HEK293 (cell line): Measurements from ENCODE around the gene RALY.

ENCODE experiments used
- CTCF ChIA-PET: fragments of 350-600 bp; formaldehyde crosslinking; extraction: SDS; loops from one replicate; lab custom pipeline; 2021; ENCODE audit warnings: antibody characterized with exemption; lab: Yijun Ruan, JAX
- POLR2A ChIA-PET: fragments of 300-600 bp; formaldehyde crosslinking; extraction: SDS; loops from one replicate; lab custom pipeline; 2020; ENCODE audit warnings: antibody characterized with exemption, inconsistent platforms; lab: Yijun Ruan, JAX
- H3K27ac ChIP-seq: fragments of 200-500 bp; sonication (Bioruptor generic); 2 replicates; pipeline ENCODE4 v1.5.1; 2014; ENCODE audit warnings: low read depth, low read length, control low read depth, inconsistent platforms; ENCODE audit errors: extremely low read depth
- H3K36me3 ChIP-seq, 2 experiments: fragments of 200-500 bp in 1 of 2; sonication (Bioruptor generic) in 1 of 2; 1 replicate in 1 of 2; 2 replicates in 1 of 2; pipeline ENCODE4 v1.5.1; 2014 to 2017; ENCODE audit warnings: inconsistent platforms in 2 of 2, low read length in 2 of 2; ENCODE audit not compliant: control insufficient read depth in 2 of 2, insufficient read depth in 1 of 2
- H3K4me1 ChIP-seq: fragments of 200-500 bp; sonication (Bioruptor generic); 2 replicates; pipeline ENCODE4 v1.5.1; 2014; ENCODE audit warnings: mild to moderate bottlenecking, low read length, inconsistent platforms; ENCODE audit not compliant: control insufficient read depth, insufficient read depth
- H3K4me3 ChIP-seq: 2 replicates; pipeline ENCODE4 v1.5.1; 2011; ENCODE audit warnings: low read depth, mild to moderate bottlenecking, control low read depth, low read length, moderate library complexity
- H3K9me3 ChIP-seq: fragments of 200-500 bp; sonication (Bioruptor generic); 2 replicates; pipeline ENCODE4 v1.5.1; 2014; ENCODE audit warnings: low read depth, low read length, inconsistent platforms; ENCODE audit not compliant: control insufficient read depth, insufficient read depth
- GLI4 ChIP-seq: fragments of 450-650 bp; formaldehyde crosslinking; IDR thresholded peaks from 2 replicates; pipeline ENCODE4 v1.5.1; 2016; ENCODE audit warnings: missing biosample characterization, missing genetic modification characterization
- PRDM1 ChIP-seq: fragments of 450-650 bp; formaldehyde crosslinking; IDR thresholded peaks from 2 replicates; pipeline ENCODE4; 2016; ENCODE audit warnings: missing biosample characterization, missing genetic modification characterization
- ZBTB21 ChIP-seq: fragments of 450-650 bp; formaldehyde crosslinking; IDR thresholded peaks from 2 replicates; pipeline ENCODE4 v1.5.1; 2017; ENCODE audit warnings: missing biosample characterization, missing genetic modification characterization
- ZBTB48 ChIP-seq: fragments of 450-650 bp; formaldehyde crosslinking; IDR thresholded peaks from 2 replicates; pipeline ENCODE4 v1.5.1; 2016; ENCODE audit warnings: missing biosample characterization, missing genetic modification characterization
- ZBTB7A ChIP-seq: fragments of 450-650 bp; formaldehyde crosslinking; IDR thresholded peaks from 2 replicates; pipeline ENCODE4 v1.5.1; 2016; ENCODE audit warnings: low read depth, missing biosample characterization, missing genetic modification characterization
- ZNF112 ChIP-seq: fragments of 450-650 bp; formaldehyde crosslinking; IDR thresholded peaks from 2 replicates; pipeline ENCODE4 v1.5.0; 2017; ENCODE audit warnings: missing biosample characterization, missing genetic modification characterization
- ZNF121 ChIP-seq: fragments of 450-650 bp; formaldehyde crosslinking; IDR thresholded peaks from 2 replicates; pipeline ENCODE4 v1.5.1; 2016; ENCODE audit warnings: missing biosample characterization, missing genetic modification characterization
- ZNF169 ChIP-seq: fragments of 450-650 bp; formaldehyde crosslinking; IDR thresholded peaks from 2 replicates; pipeline ENCODE4 v1.5.1; 2016; ENCODE audit warnings: missing biosample characterization, missing genetic modification characterization
- ZNF248 ChIP-seq: fragments of 450-650 bp; formaldehyde crosslinking; IDR thresholded peaks from 2 replicates; pipeline ENCODE4 v1.5.1; 2017; ENCODE audit warnings: missing biosample characterization, missing genetic modification characterization
- ZNF266 ChIP-seq: fragments of 450-650 bp; formaldehyde crosslinking; IDR thresholded peaks from 2 replicates; pipeline ENCODE4 v1.5.1; 2016; ENCODE audit warnings: missing biosample characterization, missing genetic modification characterization, low read depth
- ZNF311 ChIP-seq: fragments of 450-650 bp; formaldehyde crosslinking; IDR thresholded peaks from 2 replicates; pipeline ENCODE4 v1.5.1; 2017; ENCODE audit warnings: missing biosample characterization, missing genetic modification characterization, borderline replicate concordance
- ZNF341 ChIP-seq: fragments of 450-650 bp; formaldehyde crosslinking; IDR thresholded peaks from 2 replicates; pipeline ENCODE4; 2016; ENCODE audit warnings: low read depth, missing biosample characterization, missing genetic modification characterization
- ZSCAN16 ChIP-seq: fragments of 450-650 bp; formaldehyde crosslinking; IDR thresholded peaks from 2 replicates; pipeline ENCODE4 v1.5.1; 2016; ENCODE audit warnings: missing biosample characterization, missing genetic modification characterization
- TF ChIP-seq, protein P1 (sequence below): fragments of 450-650 bp; formaldehyde crosslinking; IDR thresholded peaks from 2 replicates; pipeline ENCODE4 v1.5.1; 2016; ENCODE audit warnings: missing biosample characterization, missing genetic modification characterization
- TF ChIP-seq, protein P2 (sequence below): fragments of 450-650 bp; formaldehyde crosslinking; IDR thresholded peaks from 2 replicates; pipeline ENCODE4 v1.5.1; 2016; ENCODE audit warnings: missing biosample characterization, missing genetic modification characterization, low read depth
- TF ChIP-seq, protein P3 (sequence below): fragments of 450-650 bp; formaldehyde crosslinking; IDR thresholded peaks from 2 replicates; pipeline ENCODE4 v1.5.1; 2016; ENCODE audit warnings: missing biosample characterization, missing genetic modification characterization
- TF ChIP-seq, protein P4 (sequence below): fragments of 450-650 bp; formaldehyde crosslinking; IDR thresholded peaks from 2 replicates; pipeline ENCODE4 v1.5.1; 2016; ENCODE audit warnings: missing biosample characterization, missing genetic modification characterization, borderline replicate concordance
- TF ChIP-seq, protein P5 (sequence below): fragments of 450-650 bp; formaldehyde crosslinking; IDR thresholded peaks from 2 replicates; pipeline ENCODE4 v1.5.1; 2016; ENCODE audit warnings: missing biosample characterization, missing genetic modification characterization
- TF ChIP-seq, protein P6 (sequence below): fragments of 450-650 bp; formaldehyde crosslinking; IDR thresholded peaks from 2 replicates; pipeline ENCODE4 v1.5.1; 2016; ENCODE audit warnings: missing biosample characterization, missing genetic modification characterization

Gene RALY

DNA sequence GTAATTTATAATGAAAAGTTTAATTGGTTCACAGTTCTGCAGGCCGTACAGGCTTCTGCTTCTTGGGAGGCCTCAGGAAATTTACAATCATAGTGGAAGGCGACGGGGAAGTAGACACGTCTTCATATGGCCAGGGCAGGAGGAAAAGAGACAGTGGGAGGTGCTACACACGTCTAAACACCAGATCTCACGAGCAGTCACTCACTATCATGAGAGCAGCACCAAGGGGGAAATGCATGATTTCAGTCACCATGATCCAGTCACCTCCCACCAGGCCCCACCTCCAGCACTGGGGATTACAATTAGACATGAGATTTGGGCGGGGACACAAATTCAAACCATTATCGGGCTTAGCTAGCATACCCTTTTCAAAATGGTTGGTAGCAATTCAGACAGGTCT is 77.1 kb downstream of the RALY start:
- TF ChIP-seq ZNF121 = no peak
- TF ChIP-seq, protein P1, sequence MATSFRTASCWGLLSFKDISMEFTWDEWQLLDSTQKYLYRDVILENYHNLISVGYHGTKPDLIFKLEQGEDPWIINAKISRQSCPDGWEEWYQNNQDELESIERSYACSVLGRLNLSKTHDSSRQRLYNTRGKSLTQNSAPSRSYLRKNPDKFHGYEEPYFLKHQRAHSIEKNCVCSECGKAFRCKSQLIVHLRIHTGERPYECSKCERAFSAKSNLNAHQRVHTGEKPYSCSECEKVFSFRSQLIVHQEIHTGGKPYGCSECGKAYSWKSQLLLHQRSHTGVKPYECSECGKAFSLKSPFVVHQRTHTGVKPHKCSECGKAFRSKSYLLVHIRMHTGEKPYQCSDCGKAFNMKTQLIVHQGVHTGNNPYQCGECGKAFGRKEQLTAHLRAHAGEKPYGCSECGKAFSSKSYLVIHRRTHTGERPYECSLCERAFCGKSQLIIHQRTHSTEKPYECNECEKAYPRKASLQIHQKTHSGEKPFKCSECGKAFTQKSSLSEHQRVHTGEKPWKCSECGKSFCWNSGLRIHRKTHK (tag by site-specific recombination) = no peak
- TF ChIP-seq, protein P2, sequence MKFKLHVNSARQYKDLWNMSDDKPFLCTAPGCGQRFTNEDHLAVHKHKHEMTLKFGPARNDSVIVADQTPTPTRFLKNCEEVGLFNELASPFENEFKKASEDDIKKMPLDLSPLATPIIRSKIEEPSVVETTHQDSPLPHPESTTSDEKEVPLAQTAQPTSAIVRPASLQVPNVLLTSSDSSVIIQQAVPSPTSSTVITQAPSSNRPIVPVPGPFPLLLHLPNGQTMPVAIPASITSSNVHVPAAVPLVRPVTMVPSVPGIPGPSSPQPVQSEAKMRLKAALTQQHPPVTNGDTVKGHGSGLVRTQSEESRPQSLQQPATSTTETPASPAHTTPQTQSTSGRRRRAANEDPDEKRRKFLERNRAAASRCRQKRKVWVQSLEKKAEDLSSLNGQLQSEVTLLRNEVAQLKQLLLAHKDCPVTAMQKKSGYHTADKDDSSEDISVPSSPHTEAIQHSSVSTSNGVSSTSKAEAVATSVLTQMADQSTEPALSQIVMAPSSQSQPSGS (tag by site-specific recombination) = no peak
- TF ChIP-seq ZSCAN16 (tag by site-specific recombination) = no peak
- TF ChIP-seq ZNF311 = no peak
- H3K27ac ChIP-seq = no peak overlapping the region
- CTCF ChIA-PET = interaction anchor here (0.7 to 4.3 kb wide), 7 partner anchors 16 to 210 kb away, joined by 3 to 43 read pairs (median 5); no protein-coding TSS in a partner anchor
- H3K36me3 ChIP-seq = peaks cover 0 to 38% of the 10 kb centered on the region in 2 experiments; a peak in 1 of 3 replicates
- no peaks in the 10 kb centered on the region for H3K4me1 ChIP-seq
- no peaks in the 10 kb centered on the region for H3K9me3 ChIP-seq
- POLR2A ChIA-PET = no interaction called here
- no peak overlapping the region for H3K4me3 ChIP-seq

DNA sequence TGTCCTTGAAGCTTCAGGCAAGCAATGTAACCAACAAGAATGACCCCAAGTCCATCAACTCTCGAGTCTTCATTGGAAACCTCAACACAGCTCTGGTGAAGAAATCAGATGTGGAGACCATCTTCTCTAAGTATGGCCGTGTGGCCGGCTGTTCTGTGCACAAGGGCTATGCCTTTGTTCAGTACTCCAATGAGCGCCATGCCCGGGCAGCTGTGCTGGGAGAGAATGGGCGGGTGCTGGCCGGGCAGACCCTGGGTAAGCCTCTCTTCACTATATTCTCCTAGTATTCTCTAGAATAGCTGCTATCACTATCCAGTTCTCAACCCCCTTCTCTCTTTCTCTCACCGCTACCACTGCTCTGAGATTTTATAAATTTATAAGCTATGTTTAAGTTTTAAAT is 78.4 kb downstream of the RALY start:
- no peak for TF ChIP-seq ZBTB21 (tag by site-specific recombination)
- TF ChIP-seq ZNF112 (tag by site-specific recombination) = no peak
- TF ChIP-seq, protein P3, sequence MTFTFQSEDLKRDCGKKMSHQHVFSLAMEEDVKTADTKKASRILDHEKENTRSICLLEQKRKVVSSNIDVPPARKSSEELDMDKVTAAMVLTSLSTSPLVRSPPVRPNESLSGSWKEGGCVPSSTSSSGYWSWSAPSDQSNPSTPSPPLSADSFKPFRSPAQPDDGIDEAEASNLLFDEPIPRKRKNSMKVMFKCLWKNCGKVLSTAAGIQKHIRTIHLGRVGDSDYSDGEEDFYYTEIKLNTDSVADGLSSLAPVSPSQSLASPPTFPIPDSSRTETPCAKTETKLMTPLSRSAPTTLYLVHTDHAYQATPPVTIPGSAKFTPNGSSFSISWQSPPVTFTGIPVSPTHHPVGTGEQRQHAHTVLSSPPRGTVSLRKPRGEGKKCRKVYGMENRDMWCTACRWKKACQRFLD = no peak
- TF ChIP-seq, protein P4, sequence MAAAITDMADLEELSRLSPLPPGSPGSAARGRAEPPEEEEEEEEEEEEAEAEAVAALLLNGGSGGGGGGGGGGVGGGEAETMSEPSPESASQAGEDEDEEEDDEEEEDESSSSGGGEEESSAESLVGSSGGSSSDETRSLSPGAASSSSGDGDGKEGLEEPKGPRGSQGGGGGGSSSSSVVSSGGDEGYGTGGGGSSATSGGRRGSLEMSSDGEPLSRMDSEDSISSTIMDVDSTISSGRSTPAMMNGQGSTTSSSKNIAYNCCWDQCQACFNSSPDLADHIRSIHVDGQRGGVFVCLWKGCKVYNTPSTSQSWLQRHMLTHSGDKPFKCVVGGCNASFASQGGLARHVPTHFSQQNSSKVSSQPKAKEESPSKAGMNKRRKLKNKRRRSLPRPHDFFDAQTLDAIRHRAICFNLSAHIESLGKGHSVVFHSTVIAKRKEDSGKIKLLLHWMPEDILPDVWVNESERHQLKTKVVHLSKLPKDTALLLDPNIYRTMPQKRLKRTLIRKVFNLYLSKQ (tag by site-specific recombination) = no peak
- no peak for TF ChIP-seq ZBTB48 (tag by site-specific recombination)
- no peak for TF ChIP-seq ZBTB7A
- TF ChIP-seq ZNF341 = no peak
- TF ChIP-seq ZNF169 (tag by site-specific recombination) = no peak
- H3K4me3 ChIP-seq = no peak overlapping the region
- ChIA-PET POLR2A (no interaction called here), CTCF (interaction anchor here (0.5 to 1.0 kb wide), 4 partner anchors 21 to 184 kb away, joined by 3 to 4 read pairs (median 3); no protein-coding TSS in a partner anchor)
- H3K4me1 ChIP-seq = no peaks in the 10 kb centered on the region
- no peaks in the 10 kb centered on the region for H3K9me3 ChIP-seq
- no peak overlapping the region for H3K27ac ChIP-seq
- peaks cover 0 to 51% of the 10 kb centered on the region in 2 experiments; a peak in 1 of 3 replicates for H3K36me3 ChIP-seq

DNA sequence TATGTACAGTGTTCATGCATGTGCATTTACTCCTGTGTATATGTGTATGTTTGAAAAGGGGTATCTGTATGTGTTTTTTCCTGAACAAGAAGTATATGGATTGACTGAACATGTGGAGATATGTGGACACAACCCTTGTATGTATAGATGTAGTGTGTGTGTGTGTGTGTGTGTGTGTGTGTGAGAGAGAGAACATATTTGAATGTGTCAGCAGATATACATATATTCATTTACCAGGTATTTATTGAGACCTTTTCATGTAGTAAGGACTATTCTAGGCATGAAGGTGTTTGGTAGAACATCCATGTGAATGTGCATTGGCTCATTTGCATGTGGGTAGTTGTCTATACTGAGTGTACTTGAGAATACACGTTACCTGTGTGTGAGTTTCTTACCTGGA is 79.1 kb downstream of the RALY start:
- Histone ChIP-seq H3K27ac (no peak overlapping the region), H3K4me1 (no peaks in the 10 kb centered on the region), H3K9me3 (no peaks in the 10 kb centered on the region), H3K36me3 (peaks cover 0 to 58% of the 10 kb centered on the region in 2 experiments; a peak in 1 of 3 replicates), H3K4me3 (no peak overlapping the region)
- ChIA-PET CTCF (interaction anchor here (0.5 kb wide), 1 partner anchor 44 kb away, joined by 3 read pairs; no protein-coding TSS in a partner anchor), POLR2A (no interaction called here)
- TF ChIP-seq ZNF121 (no peak), PRDM1 (tag by site-specific recombination) (no peak), GLI4 (no peak), ZNF248 (tag by site-specific recombination) (no peak), ZNF266 (tag by site-specific recombination) (no peak)
- TF ChIP-seq, protein P5, sequence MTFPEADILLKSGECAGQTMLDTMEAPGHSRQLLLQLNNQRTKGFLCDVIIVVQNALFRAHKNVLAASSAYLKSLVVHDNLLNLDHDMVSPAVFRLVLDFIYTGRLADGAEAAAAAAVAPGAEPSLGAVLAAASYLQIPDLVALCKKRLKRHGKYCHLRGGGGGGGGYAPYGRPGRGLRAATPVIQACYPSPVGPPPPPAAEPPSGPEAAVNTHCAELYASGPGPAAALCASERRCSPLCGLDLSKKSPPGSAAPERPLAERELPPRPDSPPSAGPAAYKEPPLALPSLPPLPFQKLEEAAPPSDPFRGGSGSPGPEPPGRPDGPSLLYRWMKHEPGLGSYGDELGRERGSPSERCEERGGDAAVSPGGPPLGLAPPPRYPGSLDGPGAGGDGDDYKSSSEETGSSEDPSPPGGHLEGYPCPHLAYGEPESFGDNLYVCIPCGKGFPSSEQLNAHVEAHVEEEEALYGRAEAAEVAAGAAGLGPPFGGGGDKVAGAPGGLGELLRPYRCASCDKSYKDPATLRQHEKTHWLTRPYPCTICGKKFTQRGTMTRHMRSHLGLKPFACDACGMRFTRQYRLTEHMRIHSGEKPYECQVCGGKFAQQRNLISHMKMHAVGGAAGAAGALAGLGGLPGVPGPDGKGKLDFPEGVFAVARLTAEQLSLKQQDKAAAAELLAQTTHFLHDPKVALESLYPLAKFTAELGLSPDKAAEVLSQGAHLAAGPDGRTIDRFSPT (tag by site-specific recombination) = no peak
- TF ChIP-seq, protein P6, sequence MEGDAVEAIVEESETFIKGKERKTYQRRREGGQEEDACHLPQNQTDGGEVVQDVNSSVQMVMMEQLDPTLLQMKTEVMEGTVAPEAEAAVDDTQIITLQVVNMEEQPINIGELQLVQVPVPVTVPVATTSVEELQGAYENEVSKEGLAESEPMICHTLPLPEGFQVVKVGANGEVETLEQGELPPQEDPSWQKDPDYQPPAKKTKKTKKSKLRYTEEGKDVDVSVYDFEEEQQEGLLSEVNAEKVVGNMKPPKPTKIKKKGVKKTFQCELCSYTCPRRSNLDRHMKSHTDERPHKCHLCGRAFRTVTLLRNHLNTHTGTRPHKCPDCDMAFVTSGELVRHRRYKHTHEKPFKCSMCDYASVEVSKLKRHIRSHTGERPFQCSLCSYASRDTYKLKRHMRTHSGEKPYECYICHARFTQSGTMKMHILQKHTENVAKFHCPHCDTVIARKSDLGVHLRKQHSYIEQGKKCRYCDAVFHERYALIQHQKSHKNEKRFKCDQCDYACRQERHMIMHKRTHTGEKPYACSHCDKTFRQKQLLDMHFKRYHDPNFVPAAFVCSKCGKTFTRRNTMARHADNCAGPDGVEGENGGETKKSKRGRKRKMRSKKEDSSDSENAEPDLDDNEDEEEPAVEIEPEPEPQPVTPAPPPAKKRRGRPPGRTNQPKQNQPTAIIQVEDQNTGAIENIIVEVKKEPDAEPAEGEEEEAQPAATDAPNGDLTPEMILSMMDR = no peak
